Measurements from ENCODE around the gene MTCL3.

The MTCL3 gene

DNA sequence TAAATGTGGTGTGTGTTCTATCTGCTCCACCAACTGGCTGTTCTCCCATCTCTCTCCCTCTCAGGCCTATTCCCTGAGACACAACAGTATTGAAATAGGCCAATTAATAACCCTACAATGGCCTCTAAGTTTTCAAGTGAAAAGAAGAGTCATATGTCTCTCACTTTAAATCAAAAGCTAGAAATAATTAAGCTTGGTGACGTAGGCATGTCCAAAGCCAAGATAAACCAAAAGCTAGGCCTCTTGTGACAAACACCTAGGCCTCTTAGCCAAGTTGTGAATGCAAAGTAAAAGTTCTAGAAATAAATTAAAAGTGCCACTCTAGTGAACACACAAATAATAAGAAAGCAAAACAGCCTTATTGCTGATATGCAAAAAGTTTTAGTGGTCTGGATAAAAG is 29.9 kb downstream of the MTCL3 start:
- no peaks in the 10 kb centered on the region for H3K79me2 ChIP-seq (ENCODE audit: insufficient read depth, low read length)
- TF ChIP-seq CTCF (IDR thresholded peaks at IDR 0.05 in 2 of 3, conservative IDR thresholded peaks at IDR 0.05 in 1 of 3; ENCODE audit: borderline replicate concordance in 1 of 3, insufficient read depth in 1 of 3, low read depth in 2 of 3, low read length in 2 of 3): no peak
- TF ChIP-seq EGR1 (IDR thresholded peaks at IDR 0.05; ENCODE audit: low read depth): no peak
- no peak for TF ChIP-seq ELF1 (IDR thresholded peaks at IDR 0.05; ENCODE audit: borderline replicate concordance, low read depth)
- no peak for TF ChIP-seq JUND (IDR thresholded peaks at IDR 0.05)
- TF ChIP-seq ATF3 (IDR thresholded peaks at IDR 0.05): no peak
- no peak for TF ChIP-seq ZNF274 (IDR thresholded peaks at IDR 0.05; ENCODE audit: low read depth, low read length)
- TF ChIP-seq EZH2phosphoT487 (IDR thresholded peaks at IDR 0.05; ENCODE audit: borderline replicate concordance): no peak
- TF ChIP-seq TCF7L2 (IDR thresholded peaks at IDR 0.05; ENCODE audit: borderline replicate concordance, extremely low read depth, insufficient read depth, insufficient read length): no peak
- TF ChIP-seq FOSL1 (IDR thresholded peaks at IDR 0.05; ENCODE audit: low read depth): no peak
- no peak for TF ChIP-seq YY1 (IDR thresholded peaks at IDR 0.05; ENCODE audit: extremely low read depth, insufficient replicate concordance, low read depth, low read length)
- no peak for TF ChIP-seq REST (IDR thresholded peaks at IDR 0.05; ENCODE audit: low read depth)
- TF ChIP-seq ZFX (IDR thresholded peaks at IDR 0.05): no peak
- TF ChIP-seq SIN3A (IDR thresholded peaks at IDR 0.05; ENCODE audit: low read depth): no peak
- TF ChIP-seq CEBPB (IDR thresholded peaks at IDR 0.05; ENCODE audit: low read depth): no peak
- TF ChIP-seq POLR2A (IDR thresholded peaks at IDR 0.05; ENCODE audit: borderline replicate concordance, extremely low read depth, insufficient read depth, insufficient read length): no peak
- no peaks in the 10 kb centered on the region for H4K20me1 ChIP-seq (ENCODE audit: insufficient read depth)
- CTCF ChIA-PET: no interaction called here
- no peaks in the 10 kb centered on the region; a peak in 1 of 4 replicates for H3K4me1 ChIP-seq (ENCODE audit: control insufficient read depth in 1 of 2, insufficient read depth in 2 of 2, low read length in 2 of 2)
- H3K9me3 ChIP-seq (ENCODE audit: control insufficient read depth in 1 of 2, insufficient read depth in 1 of 2, low read depth in 1 of 2, low read length in 2 of 2): no peaks in the 10 kb centered on the region
- RAD21 ChIA-PET (ENCODE audit: low non-redundant PET in 1 of 2, low total read pairs in 2 of 2, uncharacterized antibody in 2 of 2, unreplicated experiment in 2 of 2): no interaction called here
- H3K4me3 ChIP-seq (replicated peaks in 1 of 2; ENCODE audit: low read depth in 1 of 2, low read length in 2 of 2): no peak overlapping the region
- H2AFZ ChIP-seq (ENCODE audit: low read depth, low read length, poor library complexity, severe bottlenecking): no peak overlapping the region
- no TSS peak for BruUV-seq (replicated peaks)
- H3K9ac ChIP-seq (ENCODE audit: low read length): no peak overlapping the region
- no peak for DNase-seq (ENCODE audit: low read depth, low spot score)
- H3K36me3 ChIP-seq (ENCODE audit: control insufficient read depth in 1 of 2, insufficient read depth in 2 of 2, low read length in 2 of 2): no peaks in the 10 kb centered on the region
- H3K27ac ChIP-seq (ENCODE audit: low read depth, low read length): no peak overlapping the region
- intact Hi-C loops (cut with micrococcal nuclease): no loop called here
- no peak overlapping the region for H3K4me2 ChIP-seq (ENCODE audit: low read length)
- H3K27me3 ChIP-seq (ENCODE audit: insufficient read depth, low read length): no peaks in the 10 kb centered on the region
- POLR2A ChIA-PET: no interaction called here
- ATAC-seq: no peak
- H3K9me2 ChIP-seq (ENCODE audit: insufficient read depth): no peaks in the 10 kb centered on the region
